GM12872 (cell line): Measurements from ENCODE around the gene MALRD1.

Experiments
- TF ChIP-seq, protein P1 (sequence below): IDR thresholded peaks from 3 replicates; pipeline ENCODE4 v1.5.1; 2011; ENCODE audit warnings: low read depth, mild to moderate bottlenecking, low read length, moderate library complexity; ENCODE audit not compliant: insufficient read depth

MALRD1 gene

DNA sequence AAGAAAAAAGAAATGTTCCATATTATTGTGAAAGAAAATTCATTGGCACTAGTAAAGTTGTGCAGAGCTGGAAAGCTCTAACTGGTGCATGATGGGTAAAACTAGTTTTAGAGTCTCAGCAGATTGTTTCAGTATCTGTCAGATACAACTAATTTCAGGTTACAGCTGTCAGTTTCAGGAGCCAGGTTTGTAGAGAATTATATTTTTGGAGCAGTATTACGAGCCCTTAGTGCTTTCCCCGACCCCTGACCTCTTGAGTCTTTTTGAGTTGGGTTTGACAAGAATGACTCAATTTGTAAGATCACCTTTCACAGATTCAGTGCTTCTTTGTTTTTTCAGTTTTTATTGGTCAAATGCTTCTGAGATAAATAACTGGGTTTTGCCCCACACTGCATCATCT, 401.3 kb downstream of the MALRD1 start:
- TF ChIP-seq, protein P1, sequence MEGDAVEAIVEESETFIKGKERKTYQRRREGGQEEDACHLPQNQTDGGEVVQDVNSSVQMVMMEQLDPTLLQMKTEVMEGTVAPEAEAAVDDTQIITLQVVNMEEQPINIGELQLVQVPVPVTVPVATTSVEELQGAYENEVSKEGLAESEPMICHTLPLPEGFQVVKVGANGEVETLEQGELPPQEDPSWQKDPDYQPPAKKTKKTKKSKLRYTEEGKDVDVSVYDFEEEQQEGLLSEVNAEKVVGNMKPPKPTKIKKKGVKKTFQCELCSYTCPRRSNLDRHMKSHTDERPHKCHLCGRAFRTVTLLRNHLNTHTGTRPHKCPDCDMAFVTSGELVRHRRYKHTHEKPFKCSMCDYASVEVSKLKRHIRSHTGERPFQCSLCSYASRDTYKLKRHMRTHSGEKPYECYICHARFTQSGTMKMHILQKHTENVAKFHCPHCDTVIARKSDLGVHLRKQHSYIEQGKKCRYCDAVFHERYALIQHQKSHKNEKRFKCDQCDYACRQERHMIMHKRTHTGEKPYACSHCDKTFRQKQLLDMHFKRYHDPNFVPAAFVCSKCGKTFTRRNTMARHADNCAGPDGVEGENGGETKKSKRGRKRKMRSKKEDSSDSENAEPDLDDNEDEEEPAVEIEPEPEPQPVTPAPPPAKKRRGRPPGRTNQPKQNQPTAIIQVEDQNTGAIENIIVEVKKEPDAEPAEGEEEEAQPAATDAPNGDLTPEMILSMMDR: no peak

DNA sequence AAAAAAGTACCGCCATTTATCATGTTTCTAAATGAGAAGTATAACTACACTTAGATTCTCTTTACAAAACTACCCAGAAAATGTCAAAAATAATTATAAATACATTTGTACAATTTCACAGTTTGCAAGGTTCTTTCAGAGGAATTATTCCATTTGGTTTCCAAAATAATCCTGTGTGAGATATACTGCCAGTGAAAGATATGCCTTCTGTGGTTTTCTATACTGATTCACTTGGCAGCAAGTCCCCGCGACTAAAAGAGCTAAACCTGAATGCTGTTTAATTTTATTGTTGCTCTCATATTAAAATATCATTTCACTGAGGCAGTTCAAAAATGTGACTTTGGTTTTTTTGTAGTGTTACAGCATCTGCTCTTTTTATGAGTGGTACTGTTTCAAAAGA, 402.8 kb downstream of the MALRD1 start:
- TF ChIP-seq, protein P1: no peak

DNA sequence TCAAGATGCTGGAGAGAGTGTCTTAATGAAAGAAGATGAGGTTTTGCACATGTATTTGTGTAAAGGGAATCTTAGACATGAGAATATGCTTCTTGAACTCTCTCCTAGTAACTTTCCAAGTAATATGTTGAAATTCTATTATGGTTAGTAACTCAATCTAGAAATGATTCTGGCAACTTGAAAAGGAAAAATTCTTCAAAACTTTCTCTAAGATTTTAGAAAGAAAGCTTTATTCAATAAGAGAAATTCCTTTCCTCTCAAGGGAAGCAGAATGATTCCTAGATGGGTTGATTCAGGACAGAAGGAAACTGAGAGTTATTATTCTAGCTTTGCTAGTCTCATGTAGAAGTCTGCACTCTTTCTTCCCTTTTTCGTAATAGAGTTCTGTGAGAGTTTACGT, 403.3 kb downstream of the MALRD1 start:
- TF ChIP-seq, protein P1: no peak

DNA sequence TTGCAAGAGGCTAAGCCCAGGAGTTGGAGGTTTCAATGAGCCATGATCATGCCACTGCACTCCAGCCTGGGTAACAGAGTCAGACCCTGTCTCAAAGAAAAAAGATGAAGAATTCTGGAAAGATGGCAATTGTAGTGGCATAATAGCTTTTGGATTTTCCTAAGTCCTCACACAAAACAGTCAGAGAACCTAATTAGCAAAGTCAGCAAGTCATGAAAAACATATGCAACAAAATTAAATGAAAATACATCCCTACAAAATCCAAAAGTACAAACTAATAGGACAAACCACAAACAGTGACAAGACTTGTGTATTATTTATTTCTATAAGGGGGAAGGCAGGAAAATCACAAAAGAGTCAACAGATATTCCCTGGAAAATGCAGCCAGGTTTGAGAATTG, 405.4 kb downstream of the MALRD1 start:
- TF ChIP-seq, protein P1: no peak

DNA sequence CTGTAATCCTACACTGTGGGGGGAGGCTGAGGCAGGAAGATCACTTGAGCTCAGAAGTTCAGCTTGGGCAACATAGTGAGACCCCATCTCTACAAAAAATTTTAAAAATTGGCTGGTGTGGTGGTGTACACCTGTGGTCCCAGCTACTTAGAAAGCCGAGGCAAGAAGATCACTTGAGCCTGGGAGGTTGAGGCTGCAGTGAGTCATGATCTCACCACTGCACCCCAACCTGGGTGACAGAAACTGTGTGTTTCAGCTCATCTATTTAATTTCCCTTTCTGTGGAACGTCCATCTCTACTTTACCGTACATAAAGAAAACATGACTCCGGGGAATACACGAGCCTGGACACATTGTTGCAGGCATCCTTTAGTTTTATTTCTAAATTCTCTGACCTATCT, 413.0 kb downstream of the MALRD1 start:
- TF ChIP-seq, protein P1: no peak

DNA sequence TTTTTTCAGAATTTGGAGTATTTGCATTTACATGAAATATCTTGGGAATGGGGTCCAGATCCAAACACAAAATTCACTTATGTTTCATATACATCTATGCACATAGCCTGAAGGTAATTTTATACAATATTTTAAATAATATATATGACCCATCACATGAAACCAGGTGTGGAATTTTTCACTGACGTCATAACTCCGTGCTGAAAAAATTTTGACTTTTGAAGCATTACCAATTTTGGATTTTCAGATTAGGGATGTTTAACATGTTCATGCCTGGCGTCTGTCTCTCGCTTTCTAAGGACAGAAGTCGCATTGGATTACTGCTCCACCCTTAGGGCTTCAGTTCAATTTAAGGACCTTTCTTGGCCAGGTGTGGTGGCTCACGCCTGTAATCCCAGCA, 418.1 kb downstream of the MALRD1 start:
- TF ChIP-seq, protein P1: no peak

DNA sequence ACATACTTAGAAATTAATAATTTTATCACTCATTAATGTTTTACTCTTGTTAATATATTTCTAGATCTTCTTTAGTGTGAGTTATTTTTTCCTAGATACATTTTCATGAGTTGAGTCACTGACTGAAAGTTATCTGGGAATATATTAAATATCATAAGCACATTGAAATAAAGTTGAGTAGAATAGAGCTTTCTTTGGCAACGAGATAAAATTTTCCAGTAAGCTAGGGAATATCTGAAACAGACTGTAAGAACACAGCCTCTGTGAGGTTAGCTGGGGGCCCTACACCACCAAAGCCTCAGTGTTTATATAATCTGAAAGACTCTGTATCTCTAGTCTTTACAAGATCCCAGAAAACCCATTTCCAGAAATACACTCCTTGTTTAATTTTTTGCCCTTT, 419.8 kb downstream of the MALRD1 start:
- TF ChIP-seq, protein P1: no peak

DNA sequence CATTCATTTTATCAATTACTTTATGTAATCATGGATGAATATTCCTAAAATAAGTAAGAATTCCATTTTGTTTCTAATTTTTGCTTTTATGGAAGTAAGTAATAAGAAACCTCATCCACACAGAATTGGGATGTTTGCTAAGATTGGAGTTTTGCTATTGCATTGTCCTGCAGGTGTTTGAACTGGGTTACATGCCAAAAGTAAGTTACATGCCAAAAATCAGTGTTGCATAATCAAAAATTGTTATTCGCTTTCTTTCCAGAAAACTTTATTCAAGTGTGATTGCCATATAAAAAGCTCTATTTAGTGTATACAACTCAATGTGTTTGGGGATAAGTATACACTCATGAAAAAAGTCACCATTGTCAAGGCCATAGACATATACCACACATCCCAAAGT, 420.9 kb downstream of the MALRD1 start:
- TF ChIP-seq, protein P1: no peak
